GM23248 (cell line): ENCODE data around the gene TRIB2.

Experiments used
- EZH2 ChIP-seq: fragments of 200-600 bp; sonication (generic); IDR thresholded peaks from 2 replicates; pipeline ENCODE4 v1.6.1; 2018; ENCODE audit warnings: antibody characterized with exemption, mild to moderate bottlenecking; ENCODE audit not compliant: insufficient read depth, poor library complexity, severe bottlenecking
- EZH2phosphoT487 ChIP-seq: fragments of 200-600 bp; sonication (generic); IDR thresholded peaks from 2 replicates; pipeline ENCODE4 v1.6.1; 2018; ENCODE audit warnings: antibody characterized with exemption, moderate library complexity, mild to moderate bottlenecking, low read depth; ENCODE audit not compliant: insufficient read depth

GRCh38 chr2:12688091-12688490 is 28.6 kb upstream of the TRIB2 start:
- TF ChIP-seq EZH2 (no peak), EZH2phosphoT487 (no peak)
